Activated B cell treated with CpG ODN at 0.5 μM for 24 hours (primary cell): Measurements from ENCODE around the gene CC2D2A. TPM values are rescaled to one million over a fixed set of nuclear protein-coding genes. Genes with fewer than 3 reads are reported as not detected.

Experiments used
- ATAC-seq: fragments of 200-7000 bp; cut with Tn5 transposase; one replicate; pipeline ENCODE4 v1.10.0; 2021; ENCODE audit warnings: low read depth, mild to moderate bottlenecking, moderate library complexity
- CTCF ChIA-PET: fragments of 350-600 bp; sonication (Branson Sonifier 250); formaldehyde crosslinking; loops from one replicate; lab custom pipeline; 2021; ENCODE audit warnings: antibody characterized with exemption; lab: Charles Lee
- POLR2A ChIA-PET: fragments of 350-600 bp; sonication (Branson Sonifier 250); formaldehyde crosslinking; loops from one replicate; lab custom pipeline; 2021; ENCODE audit warnings: antibody characterized with exemption; lab: Charles Lee
- DNase-seq: peaks from one replicate; pipeline ENCODE4 v3.0.0; 2022
- H3K27ac Mint-ChIP-seq: one replicate; pipeline ENCODE4 v1.8.0; 2020; ENCODE audit warnings: mixed read lengths
- H3K27me3 Mint-ChIP-seq: one replicate; pipeline ENCODE4 v1.8.0; 2021; ENCODE audit warnings: mixed read lengths
- H3K36me3 Mint-ChIP-seq: one replicate; pipeline ENCODE4 v1.8.0; 2021; ENCODE audit warnings: low read depth, mixed read lengths
- H3K4me1 Mint-ChIP-seq: one replicate; pipeline ENCODE4 v1.8.0; 2021; ENCODE audit warnings: mixed read lengths
- H3K4me3 Mint-ChIP-seq: one replicate; pipeline ENCODE4 v1.8.0; 2020; ENCODE audit warnings: mild to moderate bottlenecking, mixed read lengths
- H3K9me3 Mint-ChIP-seq: one replicate; pipeline ENCODE4 v1.8.0; 2020; ENCODE audit warnings: mixed read lengths
- CTCF ChIP-seq: fragments of 200-600 bp; IDR thresholded peaks from one replicate; pipeline ENCODE4 v1.8.0; 2022; ENCODE audit warnings: antibody characterized with exemption, mild to moderate bottlenecking
- intact Hi-C: fragments of 100-400 bp; cut with micrococcal nuclease; formaldehyde crosslinking; loops from one replicate; pipeline ENCODE4 v1.15.1; 2024
- total RNA-seq: library from RNA; stranded (reverse); gene quantifications from 2 replicates; pipeline ENCODE4 v1.2.3, GENCODE V29; 2022

The CC2D2A gene
- total RNA-seq, 1 donor from 2014 or later, result not detected

GRCh38 chr4:15585331-15585730 is 115.6 kb downstream of the CC2D2A start:
- no peak for ATAC-seq
- POLR2A ChIA-PET, result no interaction called here
- intact Hi-C loops, result no loop called here
- Mint-ChIP-seq H3K4me3 (no peak overlapping the region), H3K27ac (no peak overlapping the region), H3K27me3 (no peaks in the 10 kb centered on the region), H3K36me3 (no peaks in the 10 kb centered on the region), H3K9me3 (no peaks in the 10 kb centered on the region), H3K4me1 (peaks cover 33% of the 10 kb centered on the region)
- DNase-seq, result no peak
- CTCF ChIA-PET, result no interaction called here
- no peak for TF ChIP-seq CTCF

- intact Hi-C loops, result no loop called here
- Mint-ChIP-seq H3K27me3 (no peaks in the 10 kb centered on the region), H3K36me3 (no peaks in the 10 kb centered on the region), H3K4me1 (peaks cover 33% of the 10 kb centered on the region), H3K9me3 (no peaks in the 10 kb centered on the region), H3K4me3 (no peak overlapping the region), H3K27ac (no peak overlapping the region)
- CTCF ChIA-PET, result no interaction called here
- DNase-seq (no peak), ATAC-seq (no peak)
- POLR2A ChIA-PET, result no interaction called here
- TF ChIP-seq CTCF, result no peak
These were observed 116.4 kb downstream of the CC2D2A start for GRCh38 chr4:15586066-15586465.

- ChIA-PET POLR2A (no interaction called here), CTCF (no interaction called here)
- DNase-seq (no peak), ATAC-seq (no peak)
- intact Hi-C loops, result no loop called here
- TF ChIP-seq CTCF, result no peak
- H3K9me3 Mint-ChIP-seq, result no peaks in the 10 kb centered on the region
- no peaks in the 10 kb centered on the region for H3K36me3 Mint-ChIP-seq
- H3K4me1 Mint-ChIP-seq, result peaks cover 33% of the 10 kb centered on the region
- no peak overlapping the region for H3K4me3 Mint-ChIP-seq
- no peak overlapping the region for H3K27ac Mint-ChIP-seq
- no peaks in the 10 kb centered on the region for H3K27me3 Mint-ChIP-seq
These were observed 118.0 kb downstream of the CC2D2A start for GRCh38 chr4:15587649-15588048.

- DNase-seq (no peak), ATAC-seq (no peak)
- ChIA-PET CTCF (no interaction called here), POLR2A (no interaction called here)
- no peak for TF ChIP-seq CTCF
- H3K27ac Mint-ChIP-seq, result no peak overlapping the region
- H3K27me3 Mint-ChIP-seq, result no peaks in the 10 kb centered on the region
- H3K36me3 Mint-ChIP-seq, result no peaks in the 10 kb centered on the region
- no peak overlapping the region for H3K4me3 Mint-ChIP-seq
- H3K9me3 Mint-ChIP-seq, result no peaks in the 10 kb centered on the region
- H3K4me1 Mint-ChIP-seq, result peaks cover under 1% of the 10 kb centered on the region
- intact Hi-C loops, result no loop called here
These were observed 123.1 kb downstream of the CC2D2A start for GRCh38 chr4:15592799-15593198.

GRCh38 chr4:15598644-15599043 is 129.0 kb downstream of the CC2D2A start:
- Mint-ChIP-seq H3K27ac (no peak overlapping the region), H3K36me3 (peaks cover 20% of the 10 kb centered on the region), H3K9me3 (no peaks in the 10 kb centered on the region), H3K27me3 (no peaks in the 10 kb centered on the region), H3K4me3 (no peak overlapping the region), H3K4me1 (no peaks in the 10 kb centered on the region)
- ATAC-seq (no peak), DNase-seq (no peak)
- CTCF ChIA-PET, result no interaction called here
- intact Hi-C loops, result no loop called here
- TF ChIP-seq CTCF, result no peak
- POLR2A ChIA-PET, result no interaction called here
